Activated T-cell treated with anti-CD3 and anti-CD28 coated beads for 24 hours (primary cell): ENCODE data around the gene TDRD1.

Experiments
- DNase-seq: peaks from one replicate; pipeline ENCODE4 v3.0.0-alpha.2; 2020; ENCODE audit warnings: low read depth

The TDRD1 gene

DNA sequence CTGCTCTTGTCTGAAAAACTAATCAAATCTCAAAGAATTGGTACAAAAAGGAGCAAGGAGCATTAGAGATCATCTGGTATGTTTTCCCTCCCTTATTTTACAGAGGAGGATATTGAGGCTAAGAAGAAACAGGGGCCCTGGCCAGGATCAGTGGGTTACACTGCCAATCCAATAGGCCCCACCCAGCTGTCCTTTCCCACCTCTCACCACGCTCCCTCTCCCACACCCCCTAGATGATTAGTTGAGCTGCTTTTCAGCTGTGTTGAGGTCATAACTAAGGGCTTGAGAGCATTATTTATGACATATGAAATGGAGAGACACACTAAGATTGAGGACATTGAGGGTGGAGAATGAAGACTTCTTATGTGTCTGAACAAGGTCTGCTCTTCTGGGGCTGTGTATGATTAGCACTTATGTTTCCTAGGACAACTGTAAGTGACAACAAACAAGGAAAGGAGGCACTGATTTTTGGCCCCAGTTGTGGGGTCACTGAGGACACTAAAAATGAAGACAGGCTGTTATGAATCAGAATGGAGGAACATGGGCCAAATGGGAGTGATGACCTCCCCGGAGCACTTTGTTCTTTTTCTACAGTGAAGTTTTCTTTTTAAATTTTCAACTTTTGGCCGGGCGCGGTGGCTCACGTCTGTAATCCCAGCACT, 86.4 kb downstream of the TDRD1 start:
- DNase-seq, result no peak

DNA sequence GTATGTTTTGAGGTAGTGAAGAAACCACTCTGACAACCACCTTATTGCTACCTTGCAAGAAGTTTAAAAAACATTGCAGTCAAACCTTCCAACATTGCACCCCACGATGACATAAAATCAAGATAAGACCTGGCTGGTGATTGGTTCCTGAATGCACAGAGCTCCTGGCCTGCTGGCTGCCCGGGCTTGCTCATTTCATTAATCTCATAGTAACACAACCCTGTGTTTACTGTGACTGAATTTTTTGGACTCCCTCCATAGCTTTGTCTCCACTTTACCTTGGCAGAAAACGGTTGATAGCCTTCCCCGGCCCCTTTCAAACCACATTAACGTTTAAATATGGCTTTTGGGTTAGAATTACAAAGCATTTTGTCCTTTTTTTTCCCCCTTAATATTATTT, 87.4 kb downstream of the TDRD1 start:
- DNase-seq, result no peak

DNA sequence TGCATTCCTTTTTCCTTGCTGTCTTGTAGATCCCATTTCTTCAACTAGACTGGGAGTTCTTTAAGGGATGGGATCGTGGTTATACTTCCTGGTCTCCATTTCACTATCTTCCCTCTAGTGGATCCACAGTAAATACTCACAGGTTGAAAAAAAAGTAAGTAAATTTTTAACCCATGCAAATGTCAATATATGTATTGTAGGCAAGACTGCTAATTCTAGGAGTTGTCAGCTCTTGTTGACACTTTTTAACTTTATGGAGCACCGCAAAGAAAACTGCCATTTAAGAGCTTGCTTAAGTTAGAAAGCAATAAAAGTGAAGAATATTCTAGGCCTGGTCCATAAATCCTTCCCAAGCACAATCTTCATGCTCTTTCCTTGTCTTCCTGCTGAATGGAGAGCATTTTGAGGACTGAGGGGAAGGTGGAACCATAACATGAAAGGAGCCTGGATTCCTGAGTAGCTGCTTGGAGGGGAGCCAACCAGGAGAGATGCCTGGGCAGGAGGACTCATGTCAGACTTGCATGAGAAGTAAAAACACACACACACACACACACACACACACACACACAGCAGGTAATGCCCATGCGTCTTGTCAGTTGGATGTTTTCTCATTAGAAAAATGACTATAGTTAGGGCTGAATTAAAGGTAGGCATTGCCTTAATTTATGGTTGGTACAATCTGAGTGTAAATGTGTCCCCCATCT, 92.1 kb downstream of the TDRD1 start:
- DNase-seq, result no peak

DNA sequence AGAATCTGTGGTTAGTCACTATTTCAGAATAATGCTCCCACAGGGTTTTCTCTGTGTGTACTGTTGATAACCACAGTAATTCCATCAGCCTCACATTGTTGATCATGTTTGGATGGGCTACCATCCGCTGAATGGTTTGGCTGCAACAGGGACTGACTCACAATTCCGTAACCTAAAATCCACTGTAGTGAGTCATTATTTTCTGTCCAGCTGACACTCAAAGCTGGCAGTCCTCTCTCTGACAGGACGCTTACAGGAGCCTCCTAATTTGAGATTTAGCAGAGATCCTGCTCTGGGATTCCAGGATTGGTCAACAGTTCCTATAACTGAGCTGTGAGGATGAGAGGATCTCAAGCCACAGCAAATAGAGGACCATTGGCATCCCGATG, 92.6 kb downstream of the TDRD1 start:
- no peak for DNase-seq

DNA sequence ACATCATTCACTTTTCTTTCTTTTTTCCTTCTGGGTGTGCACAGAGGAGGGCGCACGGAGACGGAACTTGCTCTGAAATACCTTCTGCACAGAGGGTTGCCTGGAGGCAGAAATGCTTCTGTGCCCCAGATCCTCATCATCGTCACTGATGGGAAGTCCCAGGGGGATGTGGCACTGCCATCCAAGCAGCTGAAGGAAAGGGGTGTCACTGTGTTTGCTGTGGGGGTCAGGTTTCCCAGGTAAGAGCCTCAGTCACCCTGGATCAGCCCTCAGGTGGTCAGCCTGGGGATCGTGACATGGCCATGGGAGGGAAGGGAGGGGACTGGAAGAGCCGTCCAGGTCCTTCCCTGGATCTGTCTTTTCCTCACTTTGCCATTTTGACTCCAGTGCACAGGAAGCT, 93.5 kb downstream of the TDRD1 start:
- no peak for DNase-seq

DNA sequence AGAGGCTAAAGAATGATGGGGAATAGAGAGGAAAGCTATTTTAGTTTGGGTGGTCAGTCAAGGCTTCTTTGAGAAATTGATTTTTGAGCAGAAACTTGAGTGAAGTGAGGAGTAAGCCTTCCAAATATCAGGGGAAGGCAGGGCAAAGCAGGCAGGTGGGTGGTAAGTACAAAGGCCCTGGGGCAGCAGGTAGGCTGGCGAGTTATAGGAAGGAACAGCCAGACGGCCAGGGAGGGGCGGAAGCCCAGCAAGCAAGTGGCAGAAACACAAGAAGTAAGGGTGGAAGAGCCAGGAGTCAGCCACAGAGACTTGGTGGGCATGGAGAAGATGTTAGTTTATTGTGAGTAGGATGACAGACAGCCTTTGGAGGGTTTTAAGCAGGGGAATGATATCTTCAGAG, 94.8 kb downstream of the TDRD1 start:
- DNase-seq, result no peak

DNA sequence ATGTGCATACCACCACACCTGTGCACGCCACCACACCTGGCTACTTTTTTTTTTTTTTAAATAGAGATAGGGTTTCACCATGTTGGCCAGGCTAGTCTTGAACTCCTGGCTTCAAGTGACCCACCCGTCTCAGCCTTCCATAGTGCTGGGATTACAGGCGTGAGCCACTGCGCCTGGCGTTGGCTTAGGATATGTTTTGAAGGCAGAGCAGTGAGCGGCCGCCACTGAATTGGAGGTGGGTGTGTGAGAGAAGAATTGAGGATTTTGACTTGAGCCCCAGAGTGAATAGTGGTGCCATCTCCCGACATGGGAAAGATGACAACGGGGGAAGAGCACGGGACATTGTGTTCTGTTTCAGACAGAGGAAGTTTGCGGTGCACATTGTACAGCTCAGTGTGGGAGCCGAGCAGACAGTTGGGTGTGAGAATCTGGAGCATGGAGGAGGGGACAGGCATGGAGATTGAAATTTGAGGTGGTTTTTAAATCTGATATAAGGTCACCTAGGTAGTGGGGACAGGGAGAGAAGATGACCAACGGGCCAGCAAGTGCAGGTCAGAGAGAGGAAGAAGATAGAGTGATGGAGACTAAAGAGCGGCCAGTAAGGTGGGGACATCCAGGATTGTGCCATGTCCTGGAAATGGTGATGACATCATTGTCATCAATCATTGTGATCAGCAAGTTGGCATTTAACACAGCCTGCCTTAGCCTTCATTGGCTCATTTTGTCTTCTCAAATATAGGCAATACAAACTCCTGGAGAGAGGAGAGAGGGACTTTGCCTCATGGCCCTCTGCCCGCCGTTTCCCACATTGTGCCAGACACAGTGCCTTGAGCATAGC, 95.7 kb downstream of the TDRD1 start:
- no peak for DNase-seq

DNA sequence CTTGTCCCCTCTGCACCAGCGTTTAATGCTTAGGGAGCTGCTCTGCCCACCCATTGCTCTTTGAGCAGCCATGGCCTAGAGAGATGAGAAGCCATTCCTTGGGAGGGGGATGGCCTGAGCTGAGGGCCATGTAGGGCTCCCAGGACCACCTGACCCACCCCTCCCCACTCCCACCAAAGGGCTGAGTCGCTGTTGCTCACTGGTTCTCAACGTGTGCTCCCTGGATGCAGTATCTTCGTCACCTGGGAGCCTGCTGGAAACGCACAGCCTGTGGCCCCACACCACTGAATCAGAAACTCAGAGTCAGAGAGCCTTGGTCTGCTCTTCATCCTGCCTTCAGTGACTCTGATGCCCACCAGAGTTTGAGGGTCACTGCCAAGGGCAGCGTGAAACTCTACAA, 96.9 kb downstream of the TDRD1 start:
- no peak for DNase-seq

DNA sequence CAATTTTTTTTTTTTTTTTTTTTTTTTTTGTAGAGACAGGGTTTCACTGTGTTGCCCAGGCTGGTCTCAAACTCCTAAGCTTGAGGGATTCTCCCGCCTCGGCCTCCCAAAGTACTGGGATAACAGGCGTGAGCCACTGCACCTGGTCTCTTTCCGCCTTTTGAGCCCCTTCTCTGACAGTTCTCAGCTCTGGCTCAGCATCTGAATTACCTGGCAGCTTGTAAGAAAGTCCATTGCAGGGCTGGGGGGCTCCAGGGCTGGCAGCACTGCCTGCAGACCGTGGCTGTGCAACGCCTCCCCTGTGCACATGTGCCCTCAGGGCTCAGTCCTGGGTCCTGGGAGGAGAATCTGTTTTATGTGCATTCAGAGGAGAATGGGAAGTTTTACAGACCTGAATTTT, 97.5 kb downstream of the TDRD1 start:
- DNase-seq, result no peak

DNA sequence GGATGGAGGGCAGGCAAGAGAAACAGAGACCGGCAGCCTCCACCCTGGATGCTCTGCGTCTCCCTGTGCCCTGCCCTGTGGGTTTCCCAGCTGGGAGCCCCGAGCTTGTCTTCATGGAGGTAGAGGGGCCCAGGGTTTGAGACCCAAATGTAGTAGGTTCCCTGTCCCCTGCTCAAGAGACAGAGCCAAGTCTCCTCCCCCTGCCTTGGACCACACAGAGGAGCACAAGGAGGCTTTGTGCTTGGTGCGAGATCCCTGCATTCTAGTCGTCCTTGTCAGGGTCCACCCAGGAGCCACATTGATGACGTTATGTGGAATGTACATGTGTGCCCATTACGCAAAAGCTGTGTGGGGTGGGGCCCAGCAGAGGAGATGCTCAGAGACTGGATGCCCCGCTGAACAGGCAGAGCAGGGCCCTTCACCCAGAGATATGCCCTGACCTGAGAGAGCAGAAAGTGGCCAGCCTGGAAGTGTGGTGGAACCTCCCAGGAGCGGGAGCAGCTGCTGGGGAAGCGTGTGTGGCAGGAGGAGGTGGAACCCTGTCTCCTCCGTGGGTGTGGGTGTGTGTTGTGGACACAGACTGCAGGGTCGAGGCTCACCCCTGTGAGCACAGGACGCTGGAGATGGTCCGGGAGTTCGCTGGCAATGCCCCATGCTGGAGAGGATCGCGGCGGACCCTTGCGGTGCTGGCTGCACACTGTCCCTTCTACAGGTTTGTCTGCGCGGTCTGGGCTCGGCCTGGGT, 99.2 kb downstream of the TDRD1 start:
- no peak for DNase-seq

DNA sequence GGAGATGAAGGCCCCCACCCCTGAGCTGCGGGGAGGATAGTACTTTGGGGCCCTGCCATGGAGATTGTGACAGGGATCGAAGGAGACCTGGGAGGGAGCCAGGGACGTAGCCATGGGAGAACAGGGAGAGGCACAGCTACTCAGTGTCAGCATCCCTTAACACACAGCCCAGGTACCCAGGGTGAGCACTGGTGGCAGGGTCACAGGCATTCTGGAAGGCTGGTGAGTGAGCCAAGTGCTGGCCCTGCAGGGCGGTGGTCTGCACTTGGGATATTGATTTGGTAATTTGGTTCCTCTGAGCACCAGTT, 99.7 kb downstream of the TDRD1 start:
- no peak for DNase-seq

DNA sequence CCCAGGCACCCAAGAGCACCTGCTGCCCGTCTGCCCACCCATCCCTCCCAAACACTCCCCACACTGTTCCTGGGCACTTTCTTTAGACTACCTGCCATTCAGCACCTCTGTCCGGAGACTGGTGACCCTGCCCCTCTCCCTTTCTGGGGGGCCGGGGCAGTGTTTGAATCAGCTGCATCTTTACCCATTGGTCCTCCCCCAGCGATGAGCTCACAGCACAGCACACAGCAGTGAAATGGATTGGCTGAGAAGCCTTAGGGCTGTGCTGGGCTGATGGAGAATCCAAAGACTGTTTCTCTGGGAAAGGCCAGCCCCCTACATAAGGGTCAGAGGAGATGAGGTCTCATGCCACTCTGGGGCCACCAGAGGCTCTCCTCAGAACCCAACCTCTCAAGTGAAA, 100.1 kb downstream of the TDRD1 start:
- no peak for DNase-seq

DNA sequence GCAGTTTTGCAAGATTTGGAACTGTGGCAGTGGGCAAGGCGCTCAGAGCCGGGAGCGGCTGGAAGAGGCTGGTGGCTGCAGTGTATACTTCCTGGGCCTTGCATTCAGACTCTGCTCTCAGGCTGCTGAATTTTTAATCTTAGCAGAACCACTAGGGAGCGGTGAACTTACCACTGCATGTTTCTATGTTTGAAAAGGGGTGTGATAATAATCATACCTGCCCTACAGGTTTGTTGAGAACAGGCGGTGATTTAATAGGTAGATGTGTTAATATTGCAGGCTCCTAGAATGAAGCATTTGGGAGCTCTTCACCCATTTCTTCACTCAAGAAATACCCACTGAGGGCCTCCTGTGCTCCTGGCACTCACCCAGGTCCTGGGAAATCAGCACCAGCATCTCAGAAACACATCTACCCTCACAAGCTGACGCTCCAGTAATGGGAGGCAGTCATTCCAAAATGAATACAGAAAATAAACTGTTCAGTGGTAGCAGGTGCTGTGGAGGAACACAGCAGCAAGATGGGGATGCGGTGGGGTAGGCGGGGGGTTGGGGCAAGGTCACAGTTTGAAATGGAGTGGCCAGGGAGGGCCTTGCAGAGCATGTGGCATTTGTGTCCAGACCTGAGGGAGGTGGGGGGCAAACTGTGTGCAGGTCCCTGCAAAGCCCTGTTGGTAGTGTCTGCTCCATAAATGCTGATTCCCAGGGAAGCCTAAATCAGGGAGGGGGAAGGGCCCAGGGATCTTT, 100.9 kb downstream of the TDRD1 start:
- no peak for DNase-seq

DNA sequence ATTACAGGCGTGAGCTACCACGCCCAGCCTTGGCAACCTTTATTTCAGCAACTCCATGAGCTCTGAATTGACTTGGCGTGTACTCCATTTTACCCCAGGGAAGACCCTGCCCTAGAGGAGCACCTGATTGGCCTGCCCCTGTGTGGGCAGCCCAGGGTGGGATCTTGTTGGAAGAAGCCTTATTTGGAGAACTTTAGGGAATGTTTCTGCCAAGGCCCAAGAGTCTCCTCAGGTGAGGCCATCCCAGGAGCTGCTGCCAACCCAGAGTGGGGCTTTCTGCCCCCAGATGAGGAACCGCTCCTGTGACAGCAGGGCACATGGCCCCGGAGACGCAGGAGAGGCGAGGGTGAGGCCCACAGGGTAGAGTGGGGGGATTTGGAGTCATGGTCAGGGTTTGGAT, 101.9 kb downstream of the TDRD1 start:
- DNase-seq, result no peak

DNA sequence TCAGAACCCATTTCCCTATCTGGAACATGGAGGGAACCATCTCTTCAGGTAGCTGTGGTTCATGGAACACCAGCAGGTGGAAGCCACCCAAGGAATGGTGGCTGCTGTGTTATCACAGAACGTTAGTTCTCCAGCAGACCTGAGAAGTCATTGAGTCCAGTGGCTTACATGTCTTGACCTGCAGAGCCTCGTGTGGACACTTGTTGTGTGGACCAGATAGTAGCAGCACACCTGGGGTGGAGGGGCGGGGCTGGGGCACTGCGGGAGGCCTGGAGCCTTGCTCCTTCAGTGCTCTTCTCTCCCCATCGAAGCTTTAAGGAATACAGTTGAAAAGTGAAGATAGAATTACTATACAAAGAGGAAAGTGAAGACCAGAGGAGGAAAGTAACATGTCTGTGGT, 102.3 kb downstream of the TDRD1 start:
- DNase-seq, result no peak
